GM23248 (cell line): ENCODE data around the gene HSPA4L.

Experiments used
- EZH2 ChIP-seq: fragments of 200-600 bp; sonication (generic); IDR thresholded peaks from 2 replicates; pipeline ENCODE4 v1.6.1; 2018; ENCODE audit warnings: antibody characterized with exemption, mild to moderate bottlenecking; ENCODE audit not compliant: insufficient read depth, poor library complexity, severe bottlenecking
- EZH2phosphoT487 ChIP-seq: fragments of 200-600 bp; sonication (generic); IDR thresholded peaks from 2 replicates; pipeline ENCODE4 v1.6.1; 2018; ENCODE audit warnings: antibody characterized with exemption, moderate library complexity, mild to moderate bottlenecking, low read depth; ENCODE audit not compliant: insufficient read depth

DNA sequence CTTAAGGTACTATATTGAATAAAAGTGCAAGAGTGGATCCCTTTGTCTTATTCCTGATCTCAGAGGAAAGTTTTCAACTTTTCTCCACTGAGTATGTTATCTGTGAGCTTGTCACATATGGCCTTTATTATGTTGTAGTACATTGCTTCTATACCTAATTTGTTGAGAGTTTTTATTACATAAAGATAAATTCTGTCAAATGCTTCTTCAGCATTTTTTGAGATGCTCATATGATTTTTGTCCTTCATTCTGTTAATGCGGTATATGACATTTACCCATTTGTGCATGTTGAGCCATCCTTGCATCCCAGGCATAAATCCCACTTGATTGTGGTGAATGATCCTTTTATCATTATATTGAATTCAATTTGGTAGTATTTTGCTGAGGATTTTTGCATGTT, 40.9 kb upstream of the HSPA4L start:
- TF ChIP-seq EZH2 (no peak), EZH2phosphoT487 (no peak)
